Adrenal gland (tissue), 12 donors: Measurements from ENCODE around the gene ADCY5. TPM values are rescaled to one million over a fixed set of nuclear protein-coding genes. Genes with fewer than 3 reads are reported as not detected.

Experiments
- DNase-seq, 7 donors: peaks; one replicate each; pipeline ENCODE4 v3.0.0-alpha.2; 2019 to 2020
- H3K27ac ChIP-seq, 5 donors: fragments of 200-600 bp; sonication (generic) in 4 of 5; 1 replicate in 3 of 5; 2 replicates in 2 of 5; pipeline versions ENCODE4 v1.5.1 to v1.8.0; 2016 to 2020; ENCODE audit warnings: mild to moderate bottlenecking in 1 of 5
- H3K27me3 ChIP-seq: fragments of 200-600 bp; 2 replicates; pipeline ENCODE4 v1.8.0; 2021
- H3K36me3 ChIP-seq, 2 donors: fragments of 200-600 bp; replicated peaks in 1 of 2; 1 replicate in 1 of 2; 2 replicates in 1 of 2; pipeline versions ENCODE4 v1.5.1 to v1.8.0; 2018 to 2022
- H3K4me1 ChIP-seq, 2 donors: fragments of 200-600 bp; replicated peaks in 1 of 2; 1 replicate in 1 of 2; 2 replicates in 1 of 2; pipeline versions ENCODE4 v1.5.1 to v1.8.0; 2018 to 2021
- H3K4me3 ChIP-seq, 4 donors: fragments of 200-600 bp; sonication (generic) in 3 of 4; one replicate each; pipeline ENCODE4 v1.5.1; 2016 to 2018
- H3K9me3 ChIP-seq, 3 donors: fragments of 200-600 bp; sonication (generic) in 1 of 3; replicated peaks in 1 of 3; 1 replicate in 2 of 3; 2 replicates in 1 of 3; pipeline versions ENCODE4 v1.5.1 to v1.8.0; 2016 to 2021
- CTCF ChIP-seq, 6 experiments: fragments of 450-650 bp in 4 of 6; fragments of 200-600 bp in 2 of 6; sonication (generic) in 1 of 6; IDR thresholded peaks; 1 replicate in 5 of 6; 2 replicates in 1 of 6; pipeline versions ENCODE4 v1.5.1 to v1.8.0; 2016 to 2021; ENCODE audit warnings: antibody characterized with exemption in 6 of 6, mild to moderate bottlenecking in 2 of 6, moderate library complexity in 1 of 6
- POLR2A ChIP-seq, 2 donors: fragments of 450-650 bp; IDR thresholded peaks; one replicate each; pipeline ENCODE4 v1.6.1; 2017; ENCODE audit warnings: antibody characterized with exemption in 2 of 2, mild to moderate bottlenecking in 2 of 2, moderate library complexity in 1 of 2
- WGBS, 4 donors: extraction: QIAGEN DNeasy Blood & Tissue Kit in 2 of 4; methylation state at CpG; one replicate each; pipeline versions ENCODE4 v1.1.5 to v1.1.7; 2013 to 2017; 5-methylcytosine and 5-hydroxymethylcytosine counted together
- intact Hi-C, 2 donors: fragments of 100-400 bp; cut with DNase I; formaldehyde crosslinking; loops; one replicate each; pipeline versions ENCODE4 v1.14.1 to v1.15.0; 2022 to 2023
- polyA plus RNA-seq, 3 donors: library from polyadenylated mRNA; stranded (reverse); fragments of 200-250 nt in 2 of 3; fragments of 350-450 nt in 1 of 3; fragmentation: Illumina TruSeq in 1 of 3; extraction: RNeasy Lipid Tissue Mini Kit (QIAGEN cat#74804) in 1 of 3; gene quantifications; one replicate each; pipeline ENCODE4 v1.2.3, GENCODE V29; 2013 to 2014
- total RNA-seq, 9 donors: library from RNA; depleted of rRNA in 4 of 9; stranded (reverse); fragments of >200 nt in 4 of 9; fragments of 120-200 nt in 1 of 9; fragmentation: NEBNext Ultra II Directional in 1 of 9; extraction: Animal tissue kit (Norgen Biotek cat#: 25700) in 1 of 9; gene quantifications; one replicate each; pipeline versions ENCODE4 v1.1.0 to v1.2.4, GENCODE V29; 2013 to 2023
- donor health status: healthy with polysubstance abuse.
- donor health status: Bipolar disorder and iron deficiency.
- donor health status: DM: yes; HTN: yes; CAD: no.
- donor health status: DM: no; HTN: no; CAD: no.
- donor health status: DM: no; HTN: no; CAD: no.
- donor health status: DM: yes; HTN: yes; CAD: no.

ADCY5 gene
- total and polyA plus RNA-seq, 12 donors, result 1.2 to 12.4 (median 4.4) TPM

DNA sequence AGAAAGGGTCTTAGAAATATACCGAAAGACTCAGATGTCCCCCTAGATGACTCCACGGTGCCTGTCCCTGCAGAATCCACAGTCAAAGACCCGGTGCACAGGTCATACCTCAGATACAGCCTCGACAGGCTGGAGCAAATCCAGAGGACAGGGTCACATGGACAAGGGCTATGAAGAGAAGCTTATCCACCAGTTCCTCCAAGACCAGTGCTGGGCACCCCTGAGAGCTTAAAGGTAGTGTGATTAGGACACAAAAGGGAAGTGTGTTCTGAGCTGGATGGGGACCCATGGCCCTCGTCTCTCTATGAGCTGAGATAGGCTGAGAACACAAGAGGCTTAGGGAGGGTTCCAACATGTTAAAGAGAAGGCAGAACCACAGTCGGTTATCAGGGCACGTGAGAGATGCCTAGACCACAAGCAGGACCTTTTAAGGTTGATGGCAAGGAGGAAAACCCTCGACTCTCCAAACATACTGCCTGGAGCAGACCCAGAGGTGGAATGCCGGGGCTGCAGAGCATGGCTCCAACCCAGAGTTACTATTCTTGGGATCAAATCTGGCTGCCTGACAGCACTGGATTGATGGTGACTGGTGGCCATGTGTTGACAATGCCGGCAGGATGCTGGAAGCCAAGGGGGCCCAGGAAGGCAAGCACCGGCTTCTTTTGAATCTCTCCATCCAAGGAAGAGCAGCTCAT, 46.9 kb downstream of the ADCY5 start:
- H3K36me3 ChIP-seq, result no peaks in the 10 kb centered on the region
- intact Hi-C loops, result no loop called here
- no peaks in the 10 kb centered on the region for H3K9me3 ChIP-seq
- DNase-seq, result no peak
- 70 to 84% (median 77%) methylated on average over 10 to 11 of the region's 11 CpGs for WGBS, 4 donors
- H3K4me1 ChIP-seq, result peaks cover 0 to 13% of the 10 kb centered on the region in 2 donors
- TF ChIP-seq CTCF (IDR thresholded peaks at IDR 0.05) (no peak), POLR2A (IDR thresholded peaks at IDR 0.05) (no peak)
- H3K27ac ChIP-seq, result peak overlapping the region in 1 of 5 donors; percentile 10
- H3K27me3 ChIP-seq, result no peaks in the 10 kb centered on the region
- no peak overlapping the region for H3K4me3 ChIP-seq

GRCh38 chr3:123400169-123400568, 48.7 kb downstream of the ADCY5 start:
- TF ChIP-seq CTCF (IDR thresholded peaks at IDR 0.05), result no peak
- TF ChIP-seq POLR2A (IDR thresholded peaks at IDR 0.05), result no peak
- Histone ChIP-seq H3K27ac (peak overlapping the region in 1 of 5 donors; percentile 10), H3K36me3 (no peaks in the 10 kb centered on the region), H3K27me3 (no peaks in the 10 kb centered on the region), H3K4me3 (no peak overlapping the region), H3K9me3 (no peaks in the 10 kb centered on the region), H3K4me1 (peaks cover 0 to 5% of the 10 kb centered on the region in 2 donors)
- intact Hi-C loops, result no loop called here
- 83 to 96% (median 90%) methylated on average over 3 of the region's 3 CpGs for WGBS, 4 donors
- no peak for DNase-seq

- H3K36me3 ChIP-seq, result no peaks in the 10 kb centered on the region
- WGBS, 4 donors, result 70 to 87% (median 75%) methylated on average over 6 of the region's 6 CpGs
- H3K9me3 ChIP-seq, result no peaks in the 10 kb centered on the region
- peaks cover 0 to 5% of the 10 kb centered on the region in 2 donors for H3K4me1 ChIP-seq
- DNase-seq, result no peak
- peak overlapping the region in 1 of 5 donors; percentile 10 for H3K27ac ChIP-seq
- H3K27me3 ChIP-seq, result no peaks in the 10 kb centered on the region
- intact Hi-C loops, result no loop called here
- H3K4me3 ChIP-seq, result no peak overlapping the region
- no peak for TF ChIP-seq POLR2A (IDR thresholded peaks at IDR 0.05)
- no peak for TF ChIP-seq CTCF (IDR thresholded peaks at IDR 0.05)
Measured at GRCh38 chr3:123399653-123400052, 49.2 kb downstream of the ADCY5 start.

DNA sequence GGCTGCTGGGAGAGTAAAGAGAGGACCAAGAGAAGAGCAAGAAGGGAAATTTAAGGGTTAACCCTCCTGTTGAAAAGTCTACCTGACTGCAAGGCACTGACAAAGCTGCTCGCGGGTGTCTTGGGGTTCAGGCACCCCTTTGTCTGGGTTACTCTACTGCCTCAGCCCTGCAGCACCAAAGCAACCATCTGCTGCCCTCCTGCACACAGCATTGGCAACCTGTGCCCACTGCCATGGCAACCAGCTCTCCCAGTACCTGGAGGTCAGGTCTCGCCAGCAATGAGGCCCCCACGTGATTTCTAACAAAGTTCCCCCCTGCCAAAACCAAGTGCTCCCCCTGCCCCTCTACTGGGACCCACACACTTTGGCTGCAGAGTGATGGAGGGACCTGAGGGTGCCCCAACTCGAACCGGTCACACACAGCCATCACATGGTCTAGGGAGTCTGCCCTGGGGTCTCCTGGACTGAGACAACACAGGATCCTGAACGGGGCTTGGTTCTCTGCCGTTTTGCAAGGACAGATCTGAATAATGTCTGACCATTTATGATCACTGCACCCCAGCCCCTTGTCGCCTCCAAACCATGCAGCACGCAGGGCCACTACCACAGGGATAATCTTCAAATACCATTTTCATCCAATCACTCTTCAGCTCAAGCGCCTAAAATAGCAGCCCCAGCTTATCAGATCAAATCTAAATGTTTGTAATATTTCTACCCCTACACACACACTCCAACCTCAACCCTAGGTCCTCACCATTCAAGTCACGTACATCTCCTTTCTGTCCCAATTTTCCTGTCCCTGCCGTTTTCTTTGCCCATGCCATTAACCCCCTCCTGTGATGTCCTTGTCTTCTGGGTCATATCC, 50.7 kb downstream of the ADCY5 start:
- no peak for DNase-seq
- H3K4me1 ChIP-seq, result peaks cover 0 to 4% of the 10 kb centered on the region in 2 donors
- H3K9me3 ChIP-seq, result no peaks in the 10 kb centered on the region
- H3K27me3 ChIP-seq, result no peaks in the 10 kb centered on the region
- WGBS, 4 donors, result 64 to 76% (median 73%) methylated on average over 11 to 13 of the region's 13 CpGs
- intact Hi-C loops, result no loop called here
- no peak for TF ChIP-seq CTCF (IDR thresholded peaks at IDR 0.05)
- no peak for TF ChIP-seq POLR2A (IDR thresholded peaks at IDR 0.05)
- H3K27ac ChIP-seq, result no peak overlapping the region
- no peaks in the 10 kb centered on the region for H3K36me3 ChIP-seq
- H3K4me3 ChIP-seq, result no peak overlapping the region
